ENCODE data around the gene ICA1L.

DNA sequence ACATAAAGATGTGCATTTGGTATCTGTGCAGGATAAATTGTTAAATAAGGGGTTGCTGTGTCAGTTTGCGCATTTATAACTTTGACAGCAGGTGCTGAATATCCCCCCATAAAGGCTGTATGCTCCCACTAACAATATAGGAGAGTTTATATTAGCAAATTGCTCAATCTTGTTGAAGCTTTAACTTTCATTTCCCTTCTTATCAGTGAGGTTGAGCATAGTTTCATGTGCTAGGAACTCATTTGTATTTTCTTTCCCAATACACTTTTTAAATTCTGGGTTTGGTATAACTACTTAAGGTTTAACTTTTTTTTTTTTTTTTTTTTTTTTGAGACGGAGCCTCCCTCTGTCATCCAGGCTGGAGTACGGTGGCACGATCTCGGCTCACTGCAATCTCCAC is 147.8 kb downstream of the ICA1L start:
- TF ChIP-seq POLR2A (IDR thresholded peaks at IDR 0.05) = no peak
- TF ChIP-seq, protein P1, sequence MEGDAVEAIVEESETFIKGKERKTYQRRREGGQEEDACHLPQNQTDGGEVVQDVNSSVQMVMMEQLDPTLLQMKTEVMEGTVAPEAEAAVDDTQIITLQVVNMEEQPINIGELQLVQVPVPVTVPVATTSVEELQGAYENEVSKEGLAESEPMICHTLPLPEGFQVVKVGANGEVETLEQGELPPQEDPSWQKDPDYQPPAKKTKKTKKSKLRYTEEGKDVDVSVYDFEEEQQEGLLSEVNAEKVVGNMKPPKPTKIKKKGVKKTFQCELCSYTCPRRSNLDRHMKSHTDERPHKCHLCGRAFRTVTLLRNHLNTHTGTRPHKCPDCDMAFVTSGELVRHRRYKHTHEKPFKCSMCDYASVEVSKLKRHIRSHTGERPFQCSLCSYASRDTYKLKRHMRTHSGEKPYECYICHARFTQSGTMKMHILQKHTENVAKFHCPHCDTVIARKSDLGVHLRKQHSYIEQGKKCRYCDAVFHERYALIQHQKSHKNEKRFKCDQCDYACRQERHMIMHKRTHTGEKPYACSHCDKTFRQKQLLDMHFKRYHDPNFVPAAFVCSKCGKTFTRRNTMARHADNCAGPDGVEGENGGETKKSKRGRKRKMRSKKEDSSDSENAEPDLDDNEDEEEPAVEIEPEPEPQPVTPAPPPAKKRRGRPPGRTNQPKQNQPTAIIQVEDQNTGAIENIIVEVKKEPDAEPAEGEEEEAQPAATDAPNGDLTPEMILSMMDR (IDR thresholded peaks at IDR 0.05) = no peak

Data from adrenal gland (tissue), 5 donors.